KBM-7 (cell line): Measurements from ENCODE around the gene CES3.
"Not testable (repeated sequence)": the region's sequence is repeated elsewhere in the genome, so short reads cannot be mapped to it uniquely, and the experiment has no call there.

Experiments used
- DNase-seq: peaks from one replicate; pipeline ENCODE4 v3.0.0-alpha.2; 2015
- in situ Hi-C: fragments of 300-500 bp; cut with MboI; formaldehyde crosslinking; loops from 2 replicates; pipeline ENCODE4 v1.14.3; 2020; ENCODE audit warnings: low sequenced_read_pairs, low pct_unique_long_range_greater_than_20kb, mixed read lengths

Gene CES3

GRCh38 chr16:66926171-66926947 lies 34.7 kb upstream of the CES3 start:
- DNase-seq: no peak
- in situ Hi-C loops: no loop called here

- peak; percentile 51 for DNase-seq
Measured at GRCh38 chr16:66926961-66927436, 34.1 kb upstream of the CES3 start.

GRCh38 chr16:66927918-66928649 lies 33.0 kb upstream of the CES3 start:
- DNase-seq: peak; percentile 41
- in situ Hi-C loops: no loop called here

More at GRCh38 chr16:66926961-66927436, 34.1 kb upstream of the CES3 start:
- in situ Hi-C loops: no loop called here

- in situ Hi-C loops: no loop called here
- peak; percentile 38 for DNase-seq
Measured at GRCh38 chr16:66928702-66929388, 32.2 kb upstream of the CES3 start.

- in situ Hi-C loops: no loop called here
- no peak for DNase-seq
Measured at GRCh38 chr16:66930189-66930588, 30.9 kb upstream of the CES3 start.

GRCh38 chr16:66931665-66932064 lies 29.4 kb upstream of the CES3 start:
- in situ Hi-C loops: no loop called here
- no peak for DNase-seq

DNA sequence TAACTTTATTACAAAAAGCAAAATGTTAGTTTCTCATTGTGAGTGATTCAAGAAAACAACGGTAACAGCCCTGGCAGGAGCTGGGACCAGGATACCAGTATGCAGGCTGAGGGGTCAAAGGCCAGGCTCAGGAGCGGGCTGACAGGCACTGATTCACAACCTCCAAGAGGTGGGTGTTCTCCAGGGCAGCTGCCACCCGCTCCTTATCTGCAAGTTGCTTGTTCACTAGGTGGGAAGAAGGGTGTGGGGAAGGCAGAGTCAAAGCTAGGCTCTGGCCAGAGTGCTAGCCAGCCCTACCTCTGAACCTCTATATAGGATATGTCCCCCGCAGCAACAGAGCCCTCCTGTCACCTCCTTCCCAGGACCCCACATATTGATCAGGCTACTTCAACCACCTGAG lies 29.0 kb upstream of the CES3 start:
- in situ Hi-C loops: no loop called here
- DNase-seq: no peak

DNA sequence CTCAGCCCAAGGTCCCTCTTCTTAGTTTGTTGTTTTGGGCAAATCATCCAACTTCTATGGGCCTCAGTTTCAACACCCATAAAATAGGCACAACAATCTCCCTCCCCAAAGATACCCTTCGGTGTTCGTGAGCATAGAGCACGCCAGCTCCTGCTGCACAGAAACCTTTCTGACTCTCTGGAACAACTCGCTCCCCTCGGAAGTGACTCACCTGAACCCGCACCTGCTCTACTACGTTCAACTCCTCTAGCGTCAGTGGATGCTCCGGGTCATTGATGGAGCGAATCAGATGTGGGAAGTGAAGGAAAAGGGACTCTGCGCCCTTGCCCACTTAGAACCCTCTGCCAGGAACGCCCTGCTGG lies 27.3 kb upstream of the CES3 start:
- no peak for DNase-seq
- in situ Hi-C loops: no loop called here

GRCh38 chr16:66934138-66934838 lies 26.8 kb upstream of the CES3 start, which contains the start of gene CIAO2B:
TSS of gene CIAO2B (minus strand) at chr16:66934402. CDS start at chr16:66934364, 38 bp downstream.
- peak; percentile 87 for DNase-seq
- in situ Hi-C loops: no loop called here

DNA sequence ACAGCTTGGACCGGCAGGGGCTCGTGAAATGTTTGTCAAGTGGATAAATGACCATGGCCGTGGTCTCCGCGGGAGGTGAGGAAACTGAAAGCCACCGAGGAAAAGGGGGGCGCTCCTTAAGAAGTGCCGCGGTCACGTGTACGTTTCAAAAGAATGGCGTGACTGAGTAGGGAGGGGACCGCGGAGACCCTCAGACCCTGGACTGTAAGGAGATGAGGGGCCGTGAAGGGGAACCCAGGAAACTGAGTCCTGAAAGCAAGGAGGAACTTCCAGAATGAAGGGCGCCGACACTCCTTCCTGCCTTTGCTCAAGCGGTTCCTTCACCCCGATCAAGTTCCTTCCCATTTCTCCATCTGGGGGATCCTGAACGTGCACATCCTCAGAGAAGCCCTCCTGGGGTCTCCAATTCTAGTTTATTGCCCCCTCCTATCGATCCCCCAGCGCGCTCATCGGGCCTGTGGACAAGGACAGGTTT lies 26.2 kb upstream of the CES3 start:
- DNase-seq: peak; percentile 21
- in situ Hi-C loops: not testable (repeated sequence)

- DNase-seq: no peak
- in situ Hi-C loops: no loop called here
Measured at GRCh38 chr16:66935314-66936011, 25.6 kb upstream of the CES3 start, which contains the start of gene CES2. TSS of gene CES2 (plus strand) at chr16:66935516. CDS start at chr16:66935636, 120 bp downstream.

GRCh38 chr16:66936462-66936861 lies 24.6 kb upstream of the CES3 start:
- no peak for DNase-seq
- in situ Hi-C loops: no loop called here

DNA sequence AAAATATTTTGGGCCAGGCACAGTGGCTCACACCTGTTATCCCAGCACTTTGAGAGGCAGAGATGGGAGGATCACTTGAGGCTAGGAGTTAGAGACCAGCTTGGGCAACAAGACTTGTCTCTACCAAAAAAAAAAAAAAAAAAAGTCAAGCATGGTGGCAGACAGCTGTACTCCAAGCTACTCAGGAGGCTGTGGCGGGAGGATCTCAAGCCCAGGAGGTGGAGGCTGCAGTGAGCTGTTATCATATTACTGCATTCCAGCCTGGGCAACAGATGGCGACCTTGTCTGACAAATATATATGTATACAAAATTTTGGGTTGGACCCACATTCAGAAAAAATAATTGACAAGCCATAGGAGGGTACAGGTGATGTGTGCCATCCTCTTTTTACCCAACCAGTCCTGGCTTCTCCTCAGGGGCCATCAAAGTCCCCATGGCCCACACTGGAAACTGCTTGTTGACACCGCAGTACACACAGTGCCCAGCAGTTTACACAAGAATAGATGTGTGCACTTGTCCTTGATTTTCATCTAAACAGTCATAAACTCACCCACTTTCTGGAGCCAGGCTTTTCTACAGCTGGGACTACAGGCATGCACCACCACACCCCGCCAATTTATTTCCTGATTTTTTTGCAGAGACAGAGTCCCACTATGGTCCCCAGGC lies 24.0 kb upstream of the CES3 start:
- no peak for DNase-seq
- in situ Hi-C loops: no loop called here

- in situ Hi-C loops: no loop called here
Measured at GRCh38 chr16:66937725-66938337, 23.2 kb upstream of the CES3 start.

DNA sequence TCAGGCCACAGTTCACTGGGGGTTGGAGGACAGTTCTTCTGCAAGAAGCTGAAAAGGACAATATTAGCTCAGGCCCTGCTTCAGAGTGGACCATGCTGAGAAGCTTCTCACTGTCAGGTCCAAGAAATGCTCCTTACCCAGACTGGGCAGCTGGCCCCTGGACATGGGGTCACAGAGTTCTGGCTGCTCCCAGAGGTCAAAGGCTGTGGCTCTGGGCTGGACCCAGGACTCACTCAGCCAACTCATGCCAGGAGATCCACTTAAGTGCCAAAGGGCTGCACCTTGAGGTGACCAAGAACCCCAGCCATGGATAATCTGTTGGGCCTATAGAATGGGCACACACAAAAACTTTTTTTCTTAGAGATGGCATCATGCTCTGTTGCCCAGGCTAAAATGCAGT lies 21.7 kb upstream of the CES3 start:
- no peak for DNase-seq
- in situ Hi-C loops: no loop called here

More at GRCh38 chr16:66937725-66938337, 23.2 kb upstream of the CES3 start:
- no peak for DNase-seq

- DNase-seq: no peak
- in situ Hi-C loops: no loop called here
Measured at GRCh38 chr16:66940236-66940635, 20.8 kb upstream of the CES3 start.

GRCh38 chr16:66942981-66943380 lies 18.1 kb upstream of the CES3 start:
- DNase-seq: no peak
- in situ Hi-C loops: no loop called here
